Mesendoderm (in vitro differentiated cells): ENCODE data around the gene PDCD1.

ENCODE experiments used
- DNase-seq: peaks from one replicate; pipeline ENCODE4 v3.0.0; 2013
- H2AK5ac ChIP-seq: 2 replicates; pipeline ENCODE4 v1.6.1; 2013; ENCODE audit warnings: low read length, inconsistent platforms
- H2BK120ac ChIP-seq: 2 replicates; pipeline ENCODE4 v1.6.1; 2013; ENCODE audit warnings: low read depth, mild to moderate bottlenecking, low read length, moderate library complexity, mixed read lengths
- H2BK15ac ChIP-seq: replicated peaks from 2 replicates; pipeline ENCODE4 v1.6.1; 2013; ENCODE audit warnings: low read depth, mild to moderate bottlenecking, moderate library complexity
- H2BK5ac ChIP-seq: 2 replicates; pipeline ENCODE4 v1.6.1; 2013; ENCODE audit warnings: low read length, inconsistent platforms
- H3K18ac ChIP-seq: 2 replicates; pipeline ENCODE4 v1.6.1; 2013; ENCODE audit warnings: mild to moderate bottlenecking, low read length, mixed read lengths
- H3K23ac ChIP-seq: one replicate; pipeline ENCODE4 v1.6.1; 2013; ENCODE audit warnings: low read length
- H3K27ac ChIP-seq: 2 replicates; pipeline ENCODE4 v1.5.1; 2013; ENCODE audit warnings: low read depth, mild to moderate bottlenecking, inconsistent platforms, low read length, moderate library complexity
- H3K27me3 ChIP-seq: 2 replicates; pipeline ENCODE4 v1.6.1; 2013; ENCODE audit warnings: low read length, control low read depth, mild to moderate bottlenecking, inconsistent platforms; ENCODE audit not compliant: insufficient read depth, poor library complexity
- H3K36me3 ChIP-seq: 2 replicates; pipeline ENCODE4 v1.6.1; 2013; ENCODE audit warnings: low read length, inconsistent platforms; ENCODE audit not compliant: control insufficient read depth, insufficient read depth
- H3K4ac ChIP-seq: one replicate; pipeline ENCODE4 v1.6.1; 2013; ENCODE audit warnings: low read depth, mild to moderate bottlenecking, low read length, moderate library complexity
- H3K4me1 ChIP-seq: 2 replicates; pipeline ENCODE4 v1.6.1; 2013; ENCODE audit warnings: low read depth, low read length, inconsistent platforms; ENCODE audit not compliant: control insufficient read depth
- H3K4me2 ChIP-seq: 2 replicates; pipeline ENCODE4 v1.6.1; 2013; ENCODE audit warnings: low read length
- H3K4me3 ChIP-seq: 2 replicates; pipeline ENCODE4 v1.5.1; 2013; ENCODE audit warnings: mild to moderate bottlenecking, low read length
- H3K56ac ChIP-seq: one replicate; pipeline ENCODE4 v1.6.1; 2013; ENCODE audit warnings: low read length
- H3K79me1 ChIP-seq: 2 replicates; pipeline ENCODE4 v1.6.1; 2013; ENCODE audit warnings: low read length, inconsistent platforms
- H3K79me2 ChIP-seq: 2 replicates; pipeline ENCODE4 v1.6.1; 2013; ENCODE audit warnings: mild to moderate bottlenecking, low read length; ENCODE audit not compliant: control insufficient read depth, insufficient read depth
- H3K9ac ChIP-seq: 2 replicates; pipeline ENCODE4 v1.6.1; 2013; ENCODE audit warnings: low read length, inconsistent platforms
- H4K5ac ChIP-seq: one replicate; pipeline ENCODE4 v1.6.1; 2013; ENCODE audit warnings: low read length
- H4K8ac ChIP-seq: one replicate; pipeline ENCODE4 v1.6.1; 2013; ENCODE audit warnings: low read depth, mild to moderate bottlenecking, control low read depth, low read length, moderate library complexity
- WGBS: extraction: QIAGEN DNeasy Blood & Tissue Kit; methylation state at CpG from one replicate; pipeline ENCODE4 v1.1.7; 2013; ENCODE audit warnings: low lambda C conversion rate, missing lambda C conversion rate; ENCODE audit not compliant: insufficient coverage; ENCODE audit errors: extremely low coverage; 5-methylcytosine and 5-hydroxymethylcytosine counted together

PDCD1 gene

GRCh38 chr2:241882091-241882625 lies 23.5 kb upstream of the PDCD1 start:
- peak overlapping the region; percentile 35 for H3K23ac ChIP-seq

GRCh38 chr2:241880311-241881073 lies 21.8 kb upstream of the PDCD1 start:
- Histone ChIP-seq H3K9ac (peak overlapping the region; percentile 82), H4K5ac (no peak overlapping the region), H3K4me2 (peak overlapping the region; percentile 67), H3K4me1 (peaks cover 2% of the 10 kb centered on the region), H3K36me3 (no peaks in the 10 kb centered on the region), H2BK5ac (no peak overlapping the region), H3K79me1 (no peaks in the 10 kb centered on the region), H3K79me2 (no peaks in the 10 kb centered on the region), H2AK5ac (no peak overlapping the region), H3K56ac (peak overlapping the region; percentile 90), H3K18ac (no peak overlapping the region), H3K27ac (no peak overlapping the region), H2BK120ac (no peak overlapping the region), H3K4ac (no peak overlapping the region), H2BK15ac (no peak overlapping the region), H3K23ac (no peak overlapping the region), H3K27me3 (no peaks in the 10 kb centered on the region), H3K4me3 (no peak overlapping the region), H4K8ac (no peak overlapping the region)
- WGBS = no CpG with 5 or more reads among the region's 16 CpGs
- DNase-seq = no peak

More at GRCh38 chr2:241882091-241882625, 23.5 kb upstream of the PDCD1 start:
- no peak overlapping the region for H4K8ac ChIP-seq
- no peaks in the 10 kb centered on the region for H3K36me3 ChIP-seq
- peak overlapping the region; percentile 19 for H3K9ac ChIP-seq
- H2BK15ac ChIP-seq = no peak overlapping the region
- H4K5ac ChIP-seq = no peak overlapping the region
- H3K4ac ChIP-seq = no peak overlapping the region
- H3K56ac ChIP-seq = peak overlapping the region; percentile 69
- no CpG with 5 or more reads among the region's 23 CpGs for WGBS
- no peaks in the 10 kb centered on the region for H3K79me2 ChIP-seq
- no peak overlapping the region for H3K4me3 ChIP-seq
- no peak overlapping the region for H2AK5ac ChIP-seq
- H3K27ac ChIP-seq = no peak overlapping the region
- no peak overlapping the region for H2BK120ac ChIP-seq
- H2BK5ac ChIP-seq = no peak overlapping the region
- no peak overlapping the region for H3K4me2 ChIP-seq
- H3K27me3 ChIP-seq = no peaks in the 10 kb centered on the region
- H3K4me1 ChIP-seq = peaks cover 2% of the 10 kb centered on the region
- DNase-seq = no peak
- no peaks in the 10 kb centered on the region for H3K79me1 ChIP-seq
- no peak overlapping the region for H3K18ac ChIP-seq

GRCh38 chr2:241879326-241879725 lies 20.6 kb upstream of the PDCD1 start:
- Histone ChIP-seq H3K27me3 (no peaks in the 10 kb centered on the region), H4K8ac (no peak overlapping the region), H2AK5ac (no peak overlapping the region), H3K9ac (no peak overlapping the region), H2BK120ac (no peak overlapping the region), H3K79me1 (no peaks in the 10 kb centered on the region), H3K4me1 (peaks cover 2% of the 10 kb centered on the region), H3K36me3 (no peaks in the 10 kb centered on the region), H3K23ac (no peak overlapping the region), H3K4me2 (no peak overlapping the region), H3K4me3 (no peak overlapping the region), H3K79me2 (no peaks in the 10 kb centered on the region), H4K5ac (no peak overlapping the region), H3K4ac (no peak overlapping the region), H2BK15ac (no peak overlapping the region), H2BK5ac (no peak overlapping the region), H3K27ac (no peak overlapping the region), H3K56ac (no peak overlapping the region), H3K18ac (no peak overlapping the region)
- DNase-seq = no peak
- WGBS = no CpG with 5 or more reads among the region's 9 CpGs

GRCh38 chr2:241877989-241878970 lies 19.6 kb upstream of the PDCD1 start:
- Histone ChIP-seq H3K4me1 (peaks cover 2% of the 10 kb centered on the region), H2BK15ac (no peak overlapping the region), H3K4me3 (no peak overlapping the region), H3K4me2 (no peak overlapping the region), H3K27me3 (no peaks in the 10 kb centered on the region), H4K5ac (no peak overlapping the region), H4K8ac (no peak overlapping the region), H3K79me2 (no peaks in the 10 kb centered on the region), H3K4ac (no peak overlapping the region), H2BK5ac (no peak overlapping the region), H3K9ac (no peak overlapping the region), H2BK120ac (no peak overlapping the region), H3K56ac (no peak overlapping the region), H3K79me1 (no peaks in the 10 kb centered on the region), H3K23ac (no peak overlapping the region), H3K36me3 (no peaks in the 10 kb centered on the region), H2AK5ac (no peak overlapping the region), H3K18ac (no peak overlapping the region), H3K27ac (no peak overlapping the region)
- WGBS = no CpG with 5 or more reads among the region's 27 CpGs
- DNase-seq = peak; percentile 83

GRCh38 chr2:241877197-241877685 lies 18.5 kb upstream of the PDCD1 start:
- H3K9ac ChIP-seq = no peak overlapping the region
- WGBS = no CpG with 5 or more reads among the region's 16 CpGs
- H4K5ac ChIP-seq = no peak overlapping the region
- no peak overlapping the region for H2BK15ac ChIP-seq
- H3K27ac ChIP-seq = no peak overlapping the region
- no peaks in the 10 kb centered on the region for H3K36me3 ChIP-seq
- no peak overlapping the region for H2BK120ac ChIP-seq
- H4K8ac ChIP-seq = no peak overlapping the region
- H3K27me3 ChIP-seq = no peaks in the 10 kb centered on the region
- H2BK5ac ChIP-seq = no peak overlapping the region
- no peaks in the 10 kb centered on the region for H3K79me2 ChIP-seq
- H3K4me3 ChIP-seq = no peak overlapping the region
- no peak overlapping the region for H3K18ac ChIP-seq
- H3K56ac ChIP-seq = no peak overlapping the region
- H3K23ac ChIP-seq = no peak overlapping the region
- no peak overlapping the region for H3K4ac ChIP-seq
- no peak overlapping the region for H2AK5ac ChIP-seq
- H3K4me1 ChIP-seq = peaks cover 2% of the 10 kb centered on the region
- no peak overlapping the region for H3K4me2 ChIP-seq
- no peaks in the 10 kb centered on the region for H3K79me1 ChIP-seq
- no peak for DNase-seq
